Effector memory CD8-positive, alpha-beta T cell (primary cell): ENCODE results near the gene ADSS1.
"Not testable (repeated sequence)": the region's sequence is repeated elsewhere in the genome, so short reads cannot be mapped to it uniquely, and the experiment has no call there.

Experiments
- ATAC-seq: fragments of 150-1000 bp; cut with Tn5 transposase; replicated peaks from 2 replicates; pipeline ENCODE4 v1.10.0; 2021; ENCODE audit warnings: mild to moderate bottlenecking, moderate library complexity
- DNase-seq, 3 experiments: peaks; one replicate each; pipeline ENCODE4 v3.0.0; 2021
- H3K27ac Mint-ChIP-seq, 2 donors: one replicate each; pipeline ENCODE4 v1.8.0; 2022; ENCODE audit warnings: mild to moderate bottlenecking in 2 of 2, mixed read lengths in 2 of 2, moderate library complexity in 2 of 2
- H3K27me3 Mint-ChIP-seq, 2 donors: one replicate each; pipeline ENCODE4 v1.8.0; 2022; ENCODE audit warnings: mixed read lengths in 2 of 2
- H3K36me3 Mint-ChIP-seq: one replicate; pipeline ENCODE4 v1.8.0; 2022; ENCODE audit warnings: mild to moderate bottlenecking, moderate library complexity, mixed read lengths; ENCODE audit not compliant: insufficient read depth
- H3K4me1 Mint-ChIP-seq, 2 donors: one replicate each; pipeline ENCODE4 v1.8.0; 2022; ENCODE audit warnings: low read depth in 2 of 2, mixed read lengths in 2 of 2
- H3K4me3 Mint-ChIP-seq, 2 donors: one replicate each; pipeline ENCODE4 v1.8.0; 2022; ENCODE audit warnings: mild to moderate bottlenecking in 2 of 2, mixed read lengths in 2 of 2, moderate library complexity in 2 of 2
- H3K9me3 Mint-ChIP-seq, 2 donors: one replicate each; pipeline ENCODE4 v1.8.0; 2022; ENCODE audit warnings: mixed read lengths in 2 of 2

The ADSS1 gene

DNA sequence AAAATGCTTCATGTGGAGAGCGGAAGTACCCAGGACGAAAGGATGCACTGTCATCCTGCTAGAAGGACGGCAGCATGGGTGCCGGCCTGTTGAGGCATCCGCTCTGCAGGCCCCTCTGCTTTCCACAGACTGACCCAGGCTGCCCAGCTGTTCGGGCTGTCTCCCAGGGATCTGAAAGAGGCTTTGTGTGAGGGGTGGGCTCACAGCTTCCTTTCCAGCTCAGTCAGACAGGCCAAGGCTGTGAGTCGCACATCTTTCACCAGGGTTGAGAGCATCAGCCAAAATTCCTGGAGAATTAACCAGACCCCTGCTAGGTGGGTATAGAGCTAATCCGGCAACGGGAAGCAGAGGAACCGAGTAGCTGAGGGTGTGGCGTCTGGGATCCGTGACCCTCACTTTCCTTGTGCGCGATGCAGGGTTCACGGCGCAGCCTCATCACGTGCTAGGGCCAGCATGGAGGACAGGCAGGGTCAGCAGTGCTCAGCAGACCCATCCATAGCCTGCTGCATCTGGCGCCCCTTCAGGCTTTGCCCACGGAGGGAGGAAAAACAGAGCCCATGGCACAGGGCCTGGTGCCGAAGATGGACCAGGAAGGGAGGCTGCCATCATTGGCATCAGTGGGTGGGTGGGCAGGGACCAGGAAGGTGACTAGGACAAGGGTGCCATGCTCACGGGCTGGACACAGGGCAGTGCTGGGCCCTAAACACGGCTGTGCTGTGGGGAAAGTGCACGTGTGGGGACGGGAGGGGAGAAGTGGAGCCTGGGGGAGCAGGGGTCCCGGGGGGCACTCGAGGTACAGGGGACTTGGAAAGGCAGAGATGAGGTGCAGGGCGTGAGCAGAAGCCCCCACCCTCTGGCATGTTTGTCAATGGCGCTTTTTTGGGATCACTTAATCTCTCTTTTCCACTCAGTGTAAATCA, 19.7 kb downstream of the ADSS1 start:
- H3K27ac Mint-ChIP-seq, result no peak overlapping the region
- DNase-seq, result no peak
- no peak overlapping the region for H3K4me3 Mint-ChIP-seq
- ATAC-seq, result no peak
- H3K27me3 Mint-ChIP-seq, result peaks cover 4 to 9% of the 10 kb centered on the region in 2 donors
- peaks cover 0 to 5% of the 10 kb centered on the region in 2 donors for H3K4me1 Mint-ChIP-seq
- no peaks in the 10 kb centered on the region for H3K9me3 Mint-ChIP-seq
- H3K36me3 Mint-ChIP-seq, result no peaks in the 10 kb centered on the region

DNA sequence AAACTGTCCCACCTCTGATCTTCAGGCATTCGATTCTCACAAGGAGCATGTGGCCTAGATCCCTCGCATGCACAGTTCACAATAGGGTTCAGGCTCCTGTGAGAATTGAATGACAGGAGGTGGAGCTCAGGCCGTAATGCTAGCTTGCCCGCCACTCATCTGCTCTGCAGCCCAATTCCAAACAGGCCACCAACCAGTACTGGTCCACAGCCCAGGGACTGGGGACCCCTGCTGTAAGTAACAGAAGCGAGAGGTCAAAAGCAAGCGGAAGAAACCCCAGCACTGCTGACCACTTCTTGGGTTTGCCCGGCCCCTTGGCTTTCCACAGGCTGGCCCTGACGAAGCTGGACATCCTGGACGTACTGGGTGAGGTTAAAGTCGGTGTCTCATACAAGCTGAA, 20.5 kb downstream of the ADSS1 start:
- no peaks in the 10 kb centered on the region for H3K36me3 Mint-ChIP-seq
- DNase-seq, result no peak
- no peak overlapping the region for H3K27ac Mint-ChIP-seq

DNA sequence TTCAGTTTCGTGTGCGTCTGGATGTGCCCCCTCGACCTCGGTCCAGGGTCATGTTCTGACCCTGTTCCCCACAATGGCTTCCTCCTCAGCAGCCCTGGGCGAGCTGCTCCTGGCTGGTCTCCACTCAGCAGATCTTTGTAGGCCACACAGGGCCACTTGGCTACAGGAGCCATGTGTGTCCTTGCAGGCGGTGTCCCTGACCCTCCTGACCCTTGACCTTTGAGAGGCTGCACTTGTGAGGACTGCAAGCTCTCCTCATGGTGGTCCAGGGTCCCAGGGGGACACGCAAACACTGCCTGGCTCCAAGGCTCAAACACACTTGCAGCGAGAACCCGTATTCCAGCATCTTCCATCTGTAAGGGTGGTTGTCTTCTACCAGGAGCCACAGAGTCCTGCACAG, 21.4 kb downstream of the ADSS1 start:
- Mint-ChIP-seq H3K4me1 (peaks cover 0 to 5% of the 10 kb centered on the region in 2 donors), H3K4me3 (no peak overlapping the region), H3K27ac (peak overlapping the region in 1 of 2 donors; percentile 55), H3K36me3 (no peaks in the 10 kb centered on the region), H3K27me3 (peaks cover 4 to 9% of the 10 kb centered on the region in 2 donors), H3K9me3 (no peaks in the 10 kb centered on the region)
- DNase-seq (no peak), ATAC-seq (no peak)

More for the DNA sequence above, 20.5 kb downstream of the ADSS1 start:
- H3K9me3 Mint-ChIP-seq, result no peaks in the 10 kb centered on the region
- no peak overlapping the region for H3K4me3 Mint-ChIP-seq
- H3K4me1 Mint-ChIP-seq, result peaks cover 0 to 5% of the 10 kb centered on the region in 2 donors
- peaks cover 4 to 9% of the 10 kb centered on the region in 2 donors for H3K27me3 Mint-ChIP-seq
- ATAC-seq, result no peak

DNA sequence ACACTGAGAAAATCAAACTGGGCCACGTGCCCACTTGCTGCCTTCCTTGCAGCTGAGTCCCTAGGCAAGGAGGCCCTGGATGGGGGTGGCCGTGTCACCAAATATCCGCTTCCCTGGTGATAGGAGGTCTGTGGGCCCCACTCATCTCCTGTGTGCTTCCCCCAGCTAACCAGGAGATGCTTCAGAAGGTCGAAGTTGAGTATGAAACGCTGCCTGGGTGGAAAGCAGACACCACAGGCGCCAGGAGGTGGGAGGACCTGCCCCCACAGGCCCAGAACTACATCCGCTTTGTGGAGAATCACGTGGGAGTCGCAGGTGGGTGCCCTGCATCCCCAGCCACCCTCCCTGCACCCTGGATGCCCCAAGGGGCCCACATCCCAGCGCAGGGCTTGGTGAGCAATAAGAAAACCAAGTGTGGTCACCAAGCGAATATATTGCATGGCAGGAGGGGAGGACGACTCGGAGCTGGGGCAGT, 22.1 kb downstream of the ADSS1 start:
- Mint-ChIP-seq H3K36me3 (no peaks in the 10 kb centered on the region), H3K27ac (peak overlapping the region in 1 of 2 donors; percentile 55), H3K27me3 (peaks cover 4 to 9% of the 10 kb centered on the region in 2 donors), H3K9me3 (no peaks in the 10 kb centered on the region), H3K4me1 (peaks cover 0 to 5% of the 10 kb centered on the region in 2 donors), H3K4me3 (no peak overlapping the region)
- no peak for DNase-seq
- peak; percentile 33 for ATAC-seq

DNA sequence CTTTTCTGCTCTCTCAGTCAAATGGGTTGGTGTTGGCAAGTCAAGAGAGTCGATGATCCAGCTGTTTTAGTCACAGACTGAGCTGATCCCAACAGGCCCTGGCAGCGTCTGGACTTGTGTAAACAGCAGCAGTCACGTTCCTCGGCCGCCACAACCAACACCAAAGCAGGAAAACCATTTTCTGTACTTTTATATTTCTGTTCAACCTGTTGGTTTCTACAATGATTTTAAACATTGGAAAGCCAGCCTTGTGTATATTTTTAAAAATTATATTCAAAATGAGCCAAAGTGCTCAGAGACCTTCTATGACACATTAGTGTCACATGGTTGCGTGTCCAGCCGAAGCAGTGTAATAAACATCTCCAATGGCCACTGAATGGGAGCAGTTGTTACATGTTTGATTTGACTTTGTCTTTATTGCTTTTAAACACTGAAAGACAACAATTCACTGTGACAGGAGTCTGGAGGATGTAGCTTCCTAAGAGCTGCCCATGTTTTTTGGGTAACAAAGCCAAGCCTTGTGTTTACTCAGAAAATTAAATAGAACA, 23.0 kb downstream of the ADSS1 start:
- Mint-ChIP-seq H3K27ac (no peak overlapping the region), H3K9me3 (no peaks in the 10 kb centered on the region), H3K4me1 (peaks cover 0 to 5% of the 10 kb centered on the region in 2 donors), H3K4me3 (no peak overlapping the region), H3K27me3 (no peaks in the 10 kb centered on the region), H3K36me3 (no peaks in the 10 kb centered on the region)
- ATAC-seq, result no peak
- DNase-seq, result no peak

DNA sequence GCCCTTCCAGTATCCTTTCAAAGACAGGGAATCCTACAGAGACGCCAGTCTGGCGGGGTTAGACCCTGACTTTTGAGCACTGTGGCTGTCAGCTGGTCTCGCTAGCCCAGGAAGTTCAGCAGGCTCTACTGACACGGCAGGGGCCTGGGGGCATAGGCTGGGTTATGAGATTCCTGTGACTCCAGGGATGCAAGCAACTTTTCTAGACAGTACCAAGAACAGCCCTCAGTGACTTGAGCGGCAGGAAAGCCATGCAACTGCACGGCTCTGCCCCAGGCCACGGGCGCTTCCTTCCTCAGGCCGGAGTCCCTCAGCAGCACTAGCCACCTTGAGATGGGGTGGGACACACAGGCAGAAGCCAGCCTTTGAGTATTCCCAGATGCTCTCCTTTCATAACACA, 23.8 kb downstream of the ADSS1 start:
- H3K4me1 Mint-ChIP-seq, result peaks cover 0 to 8% of the 10 kb centered on the region in 2 donors
- H3K27me3 Mint-ChIP-seq, result no peaks in the 10 kb centered on the region
- no peak overlapping the region for H3K4me3 Mint-ChIP-seq
- no peak for ATAC-seq
- H3K9me3 Mint-ChIP-seq, result no peaks in the 10 kb centered on the region
- no peak for DNase-seq
- no peak overlapping the region for H3K27ac Mint-ChIP-seq
- peaks cover 8% of the 10 kb centered on the region for H3K36me3 Mint-ChIP-seq

DNA sequence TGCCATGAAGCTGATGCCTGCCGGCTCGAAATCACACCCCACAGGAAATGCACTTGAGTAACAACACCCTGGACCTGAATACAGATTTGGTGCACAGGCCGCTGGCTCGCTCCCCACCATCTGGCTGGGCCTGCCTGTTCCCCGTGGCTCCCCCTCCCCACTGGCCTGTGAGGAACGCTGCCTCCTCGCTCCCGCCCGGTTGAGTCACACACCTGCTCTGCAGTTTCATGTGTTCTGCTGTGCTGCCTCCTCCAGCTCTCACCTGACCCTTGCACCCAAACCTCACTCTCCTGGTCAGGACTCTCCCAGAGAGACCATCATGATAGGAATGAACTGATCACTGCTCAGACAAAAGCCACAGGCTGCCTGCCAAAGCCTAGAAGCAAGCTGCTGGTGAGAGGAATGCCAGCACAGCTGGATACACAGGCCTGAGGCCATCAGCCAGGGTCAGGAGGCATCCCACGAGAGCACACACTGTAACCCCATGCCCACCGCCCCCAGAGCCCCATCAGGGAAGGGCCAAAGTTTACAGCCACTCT, 25.2 kb downstream of the ADSS1 start:
- no peaks in the 10 kb centered on the region for H3K9me3 Mint-ChIP-seq
- no peak for ATAC-seq
- H3K4me3 Mint-ChIP-seq, result no peak overlapping the region
- H3K4me1 Mint-ChIP-seq, result peaks cover 7 to 18% of the 10 kb centered on the region in 2 donors
- no peak for DNase-seq
- H3K36me3 Mint-ChIP-seq, result peaks cover 20% of the 10 kb centered on the region
- H3K27me3 Mint-ChIP-seq, result no peaks in the 10 kb centered on the region
- peak overlapping the region in 1 of 2 donors; percentile 19 for H3K27ac Mint-ChIP-seq

DNA sequence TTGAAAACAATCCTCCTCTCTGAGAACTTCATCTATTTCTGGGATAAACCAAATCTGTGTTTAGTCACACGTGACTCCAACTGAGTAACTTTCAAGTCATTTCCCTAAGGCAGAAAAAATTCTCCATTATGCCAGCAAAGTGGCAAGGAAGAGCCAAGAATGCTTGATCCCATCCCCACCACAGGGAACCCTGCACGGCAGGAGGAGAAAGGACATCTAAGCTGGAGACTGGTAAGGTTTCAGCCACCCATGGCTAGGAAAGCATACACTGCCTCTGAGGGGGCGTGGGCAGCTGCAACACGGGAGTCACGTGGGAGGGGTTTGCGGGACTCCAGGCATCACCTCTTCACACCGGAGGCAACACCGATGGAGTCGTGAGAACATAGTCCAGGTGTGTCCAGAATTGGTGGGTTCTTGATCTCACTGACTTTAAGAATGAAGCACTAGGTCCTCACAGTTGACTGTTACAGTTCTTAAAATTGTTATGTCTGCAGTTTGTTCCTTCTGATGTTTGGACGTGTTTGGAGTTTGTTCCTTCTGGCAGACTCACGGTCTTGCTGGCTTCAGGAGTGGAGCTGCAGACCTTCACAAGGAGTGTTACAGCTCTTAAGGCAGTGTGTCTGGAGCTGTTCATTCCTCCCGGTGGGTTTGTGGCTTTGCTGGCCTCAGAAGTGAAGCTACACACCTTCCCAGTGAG, 26.2 kb downstream of the ADSS1 start:
- no peaks in the 10 kb centered on the region for H3K27me3 Mint-ChIP-seq
- ATAC-seq (no peak), DNase-seq (no peak)
- H3K9me3 Mint-ChIP-seq, result no peaks in the 10 kb centered on the region
- peak overlapping the region in 1 of 2 donors; percentile 25 for H3K4me3 Mint-ChIP-seq
- peaks cover 21% of the 10 kb centered on the region for H3K36me3 Mint-ChIP-seq
- peaks cover 18 to 27% of the 10 kb centered on the region in 2 donors for H3K4me1 Mint-ChIP-seq
- H3K27ac Mint-ChIP-seq, result no peak overlapping the region

DNA sequence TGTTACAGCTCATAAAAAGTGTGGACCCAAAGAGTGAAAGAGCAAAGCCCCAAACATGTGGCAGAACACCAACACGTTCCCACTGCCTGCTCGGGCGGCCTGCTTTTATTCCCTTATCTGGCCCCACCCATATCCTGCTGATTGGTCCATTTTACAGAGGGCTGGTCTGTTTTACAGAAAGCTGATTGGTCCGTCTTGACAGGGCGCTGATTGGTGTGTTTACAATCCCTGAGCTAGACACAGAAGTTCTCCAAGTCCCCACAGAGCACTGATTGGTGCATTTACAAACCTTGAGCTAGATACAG, 26.7 kb downstream of the ADSS1 start:
- H3K27ac Mint-ChIP-seq, H3K9me3 Mint-ChIP-seq, ATAC-seq, H3K27me3 Mint-ChIP-seq, DNase-seq: not testable (repeated sequence)
- Mint-ChIP-seq H3K4me3 (peak overlapping the region in 1 of 2 donors; percentile 10), H3K36me3 (peaks cover 23% of the 10 kb centered on the region), H3K4me1 (peaks cover 19 to 29% of the 10 kb centered on the region in 2 donors)

DNA sequence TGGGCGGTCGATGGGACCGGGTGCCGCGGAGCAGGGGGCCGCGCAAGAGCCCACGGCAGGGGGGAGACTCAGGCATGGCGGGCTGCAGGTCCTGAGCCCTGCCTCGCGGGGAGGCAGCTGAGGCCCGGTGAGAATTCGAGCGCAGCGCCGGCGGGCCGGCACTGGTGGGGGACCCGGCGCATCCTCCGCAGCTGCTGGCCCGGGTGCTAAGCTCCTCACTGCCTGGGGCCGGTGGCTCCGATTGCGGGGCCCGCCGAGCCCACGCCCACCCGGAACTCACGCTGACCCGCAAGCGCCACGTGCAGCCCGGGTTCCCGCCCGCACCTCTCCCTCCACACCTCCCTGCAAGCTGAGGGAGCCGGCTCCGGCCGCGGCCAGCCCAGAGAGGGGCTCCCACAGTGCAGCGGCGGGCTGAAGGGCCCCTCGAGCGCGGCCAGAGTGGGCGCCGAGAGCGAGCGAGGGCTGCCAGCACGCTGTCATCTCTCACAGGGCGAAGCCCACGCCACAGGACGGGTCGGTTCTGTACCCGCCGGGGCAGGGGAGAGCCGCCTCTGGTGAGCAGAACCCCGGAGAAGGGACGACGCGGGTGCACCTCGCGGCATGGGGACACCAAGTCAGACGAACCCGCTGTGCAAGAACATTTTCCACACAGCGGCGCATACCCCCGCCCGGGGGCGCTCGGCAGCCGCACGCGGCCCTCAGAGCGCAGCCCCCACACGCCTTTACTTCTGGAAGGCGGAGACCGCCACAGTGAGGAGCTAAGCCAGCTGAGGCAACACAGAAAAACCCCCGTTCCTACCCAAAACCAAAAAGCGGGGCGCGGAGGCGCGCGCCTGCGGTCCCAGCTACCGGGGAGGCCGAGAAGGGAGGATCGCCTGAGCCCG, 27.8 kb downstream of the ADSS1 start:
- DNase-seq, result peak in 1 of 3 experiments; percentile 19
- Mint-ChIP-seq H3K9me3 (no peaks in the 10 kb centered on the region), H3K36me3 (peaks cover 29% of the 10 kb centered on the region), H3K27me3 (no peaks in the 10 kb centered on the region), H3K27ac (peak overlapping the region; percentile 96 to 97), H3K4me1 (peaks cover 19 to 32% of the 10 kb centered on the region in 2 donors), H3K4me3 (peak overlapping the region; percentile 88 to 89)
- no peak for ATAC-seq

DNA sequence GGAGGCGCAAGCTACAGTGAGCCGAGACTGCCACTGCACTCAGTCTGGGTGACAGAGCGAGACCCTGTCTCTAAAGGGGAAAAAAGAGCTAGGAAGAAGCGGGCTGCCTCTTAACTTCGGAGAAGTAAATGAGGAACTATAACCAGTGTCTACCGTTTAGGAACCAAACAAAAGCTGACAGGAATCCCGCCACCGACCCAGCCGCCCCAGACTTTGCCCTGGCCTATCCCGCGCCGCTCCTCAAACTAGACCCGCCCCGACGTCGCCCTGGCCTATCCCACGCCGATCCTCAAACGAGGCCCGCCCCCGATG, 28.4 kb downstream of the ADSS1 start:
- DNase-seq, result peak in 1 of 3 experiments; percentile 99
- Mint-ChIP-seq H3K27ac (peak overlapping the region; percentile 96 to 97), H3K4me1 (peaks cover 19 to 32% of the 10 kb centered on the region in 2 donors), H3K27me3 (no peaks in the 10 kb centered on the region), H3K4me3 (peak overlapping the region; percentile 88 to 89), H3K36me3 (peaks cover 35% of the 10 kb centered on the region), H3K9me3 (no peaks in the 10 kb centered on the region)
- no peak for ATAC-seq

DNA sequence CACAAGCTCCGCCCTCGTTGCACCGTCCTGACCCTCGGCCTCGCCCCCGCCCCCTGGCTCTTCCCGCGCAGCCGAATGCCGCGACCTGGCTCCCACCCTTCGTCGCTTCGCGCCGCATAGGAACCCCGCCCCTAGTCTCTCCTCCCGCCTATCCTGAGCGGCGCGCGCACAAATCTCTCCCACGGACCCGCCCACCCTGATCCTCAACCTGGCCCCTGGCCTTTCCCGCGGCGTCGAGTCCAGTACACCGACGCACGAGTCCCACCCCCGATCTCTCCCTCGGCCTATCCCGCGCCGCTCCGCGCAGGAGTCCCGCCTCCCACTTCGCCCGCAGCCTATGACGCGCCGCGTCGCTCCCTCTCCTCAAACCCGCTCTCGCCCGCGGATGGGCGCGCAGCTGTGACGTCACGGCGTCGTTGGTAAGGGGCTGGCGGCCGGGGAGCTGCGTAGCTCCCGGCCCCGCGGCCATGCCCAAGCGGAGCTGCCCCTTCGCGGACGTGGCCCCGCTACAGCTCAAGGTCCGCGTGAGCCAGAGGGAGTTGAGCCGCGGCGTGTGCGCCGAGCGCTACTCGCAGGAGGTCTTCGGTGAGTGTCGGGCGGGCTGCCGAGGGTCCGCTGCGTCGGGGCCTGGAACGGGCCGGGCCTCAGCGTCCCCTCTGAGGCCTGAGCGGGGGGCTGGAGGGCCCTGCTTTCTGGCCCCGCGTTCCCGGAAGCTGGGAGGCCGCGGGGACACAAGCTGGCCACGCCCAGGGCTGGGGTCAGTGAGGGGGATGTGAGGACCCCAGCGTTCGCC, 28.9 kb downstream of the ADSS1 start, which contains the start of gene SIVA1:
Gene SIVA1 (plus strand): TSS at position 413 of the 793 bp plus-strand sequence. CDS start 55 bp downstream, at position 468.
- peaks cover 19 to 34% of the 10 kb centered on the region in 2 donors for H3K4me1 Mint-ChIP-seq

More for the DNA sequence above, 28.9 kb downstream of the ADSS1 start, which contains the start of gene SIVA1:
- H3K4me3 Mint-ChIP-seq, result peak within 1 kb of the TSS; percentile 88 to 89
- ATAC-seq (peak; percentile 87), DNase-seq (peak; percentile 97 to 100 (median 99))
- H3K36me3 Mint-ChIP-seq, result peaks cover 35% of the 10 kb centered on the region
- H3K27me3 Mint-ChIP-seq, result no peaks in the 10 kb centered on the region
- no peaks in the 10 kb centered on the region for H3K9me3 Mint-ChIP-seq
- H3K27ac Mint-ChIP-seq, result peak within 1 kb of the TSS; percentile 96 to 97
